Body of pancreas (tissue), 4 donors: Measurements from ENCODE around the gene TRMT6. TPM values are rescaled to one million over a fixed set of nuclear protein-coding genes. Genes with fewer than 3 reads are reported as not detected.

Experiments used
- ATAC-seq: fragments of 150-250 bp; one replicate; pipeline ENCODE4 v1.9.1; 2016
- DNase-seq, 4 donors: peaks; one replicate each; pipeline ENCODE4 v3.0.0-alpha.2; 2019
- H3K27ac ChIP-seq, 4 donors: fragments of 200-600 bp; sonication (generic); 1 replicate in 3 of 4; 2 replicates in 1 of 4; pipeline versions ENCODE4 v1.5.1 to v1.6.1; 2016 to 2019; ENCODE audit warnings: mild to moderate bottlenecking in 1 of 4, mixed read lengths in 1 of 4, moderate library complexity in 1 of 4
- H3K27me3 ChIP-seq, 2 donors: fragments of 200-600 bp; sonication (generic); one replicate each; pipeline ENCODE4 v1.6.0; 2016; ENCODE audit warnings: mild to moderate bottlenecking in 1 of 2
- H3K36me3 ChIP-seq, 2 donors: fragments of 200-600 bp; sonication (generic); replicated peaks in 1 of 2; 2 replicates each; pipeline ENCODE4 v1.5.1; 2016; ENCODE audit warnings: low read depth in 2 of 2; ENCODE audit not compliant: insufficient read depth in 1 of 2
- H3K4me1 ChIP-seq: fragments of 200-600 bp; sonication (generic); one replicate; pipeline ENCODE4 v1.6.0; 2016
- H3K4me3 ChIP-seq, 2 donors: fragments of 200-600 bp; sonication (generic); 1 replicate in 1 of 2; 2 replicates in 1 of 2; pipeline ENCODE4 v1.5.1; 2016 to 2019
- H3K9me3 ChIP-seq, 3 donors: fragments of 200-600 bp; sonication (generic); 1 replicate in 2 of 3; 2 replicates in 1 of 3; pipeline ENCODE4 v1.5.1; 2016
- POLR2A ChIP-seq, 3 donors: fragments of 450-650 bp; IDR thresholded peaks; one replicate each; pipeline ENCODE4 v1.6.1; 2016; ENCODE audit warnings: antibody characterized with exemption in 3 of 3, mild to moderate bottlenecking in 2 of 3
- WGBS, 2 donors: methylation state at CpG; one replicate each; pipeline ENCODE4 v1.1.5; 2017; 5-methylcytosine and 5-hydroxymethylcytosine counted together
- intact Hi-C: fragments of 100-400 bp; cut with DNase I; formaldehyde crosslinking; loops from one replicate; pipeline ENCODE4 v1.15.1; 2023
- total RNA-seq, 2 donors: library from RNA; depleted of rRNA; stranded (reverse); fragments of >200 nt; gene quantifications; one replicate each; pipeline ENCODE4 v1.1.0, GENCODE V29; 2016
- TF ChIP-seq, protein P1 (sequence below), 7 experiments: fragments of 450-650 bp in 4 of 7; fragments of 200-600 bp in 3 of 7; sonication (generic) in 3 of 7; IDR thresholded peaks; one replicate each; pipeline ENCODE4 v1.5.1; 2016 to 2019; ENCODE audit warnings: antibody characterized with exemption in 7 of 7

Gene TRMT6
- total RNA-seq, 2 donors from 2014 or later: 5.2 to 8.6 TPM

- WGBS, 2 donors: 47 to 50% methylated on average over 1 of the region's 1 CpG
- intact Hi-C loops: no loop called here
- no peak for TF ChIP-seq POLR2A (IDR thresholded peaks at IDR 0.05)
- TF ChIP-seq, protein P1, sequence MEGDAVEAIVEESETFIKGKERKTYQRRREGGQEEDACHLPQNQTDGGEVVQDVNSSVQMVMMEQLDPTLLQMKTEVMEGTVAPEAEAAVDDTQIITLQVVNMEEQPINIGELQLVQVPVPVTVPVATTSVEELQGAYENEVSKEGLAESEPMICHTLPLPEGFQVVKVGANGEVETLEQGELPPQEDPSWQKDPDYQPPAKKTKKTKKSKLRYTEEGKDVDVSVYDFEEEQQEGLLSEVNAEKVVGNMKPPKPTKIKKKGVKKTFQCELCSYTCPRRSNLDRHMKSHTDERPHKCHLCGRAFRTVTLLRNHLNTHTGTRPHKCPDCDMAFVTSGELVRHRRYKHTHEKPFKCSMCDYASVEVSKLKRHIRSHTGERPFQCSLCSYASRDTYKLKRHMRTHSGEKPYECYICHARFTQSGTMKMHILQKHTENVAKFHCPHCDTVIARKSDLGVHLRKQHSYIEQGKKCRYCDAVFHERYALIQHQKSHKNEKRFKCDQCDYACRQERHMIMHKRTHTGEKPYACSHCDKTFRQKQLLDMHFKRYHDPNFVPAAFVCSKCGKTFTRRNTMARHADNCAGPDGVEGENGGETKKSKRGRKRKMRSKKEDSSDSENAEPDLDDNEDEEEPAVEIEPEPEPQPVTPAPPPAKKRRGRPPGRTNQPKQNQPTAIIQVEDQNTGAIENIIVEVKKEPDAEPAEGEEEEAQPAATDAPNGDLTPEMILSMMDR (IDR thresholded peaks at IDR 0.05): no peak
- no peaks in the 10 kb centered on the region for H3K9me3 ChIP-seq
- no peak overlapping the region for H3K4me3 ChIP-seq
- no peak overlapping the region for H3K27ac ChIP-seq
- no peaks in the 10 kb centered on the region for H3K4me1 ChIP-seq
- H3K36me3 ChIP-seq: no peaks in the 10 kb centered on the region
- ATAC-seq: no peak
- no peak for DNase-seq
- no peaks in the 10 kb centered on the region for H3K27me3 ChIP-seq
Measured at GRCh38 chr20:5899444-5899843, 50.9 kb downstream of the TRMT6 start.

DNA sequence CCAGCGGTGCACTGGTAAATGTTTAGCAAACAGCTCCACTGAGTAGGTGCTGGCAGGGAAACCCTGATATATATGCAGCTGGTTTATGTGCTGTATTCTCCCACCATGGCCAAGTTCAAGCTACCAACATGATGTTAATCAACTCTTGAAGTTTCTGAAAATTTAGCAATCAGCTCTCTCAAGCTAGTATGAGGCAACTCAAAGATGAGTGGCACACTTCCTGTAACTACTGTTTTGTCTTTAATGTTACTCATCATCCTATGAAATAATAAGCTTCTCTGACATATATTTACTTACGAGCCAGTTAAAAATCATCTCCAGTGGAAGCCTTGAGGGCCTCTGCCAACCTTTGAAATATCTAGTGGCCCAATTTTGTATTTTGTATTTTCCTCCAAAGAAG, 54.7 kb downstream of the TRMT6 start:
- ATAC-seq: no peak

DNA sequence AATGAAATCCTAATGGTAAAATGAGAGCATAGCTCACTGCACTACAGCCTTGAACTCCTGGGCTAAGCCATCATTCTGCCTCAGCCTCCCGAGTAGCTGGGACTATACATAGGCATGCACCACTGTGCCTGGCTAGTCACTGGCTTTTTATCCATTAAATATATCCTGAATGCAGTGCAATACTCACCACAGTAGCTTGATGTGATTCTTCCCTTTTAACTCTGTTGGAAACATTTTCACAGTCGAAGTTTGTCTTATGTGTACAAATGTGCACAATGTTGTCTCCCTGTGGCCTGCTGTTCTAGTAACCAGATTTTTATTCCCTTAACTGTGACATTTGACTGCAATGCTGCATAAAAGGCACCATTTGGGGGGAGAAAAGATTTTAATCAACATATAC, 56.7 kb downstream of the TRMT6 start:
- TF ChIP-seq, protein P1 (IDR thresholded peaks at IDR 0.05): no peak
- TF ChIP-seq POLR2A (IDR thresholded peaks at IDR 0.05): no peak
- no peak for ATAC-seq
- H3K4me1 ChIP-seq: no peaks in the 10 kb centered on the region
- no peaks in the 10 kb centered on the region for H3K9me3 ChIP-seq
- no peak for DNase-seq
- WGBS, 2 donors: 75 to 93% methylated on average over 2 of the region's 2 CpGs
- intact Hi-C loops: no loop called here
- H3K4me3 ChIP-seq: no peak overlapping the region
- H3K36me3 ChIP-seq: no peaks in the 10 kb centered on the region
- H3K27ac ChIP-seq: no peak overlapping the region
- no peaks in the 10 kb centered on the region for H3K27me3 ChIP-seq

More for the DNA sequence above, 54.7 kb downstream of the TRMT6 start:
- Histone ChIP-seq H3K36me3 (no peaks in the 10 kb centered on the region), H3K27me3 (no peaks in the 10 kb centered on the region), H3K4me1 (no peaks in the 10 kb centered on the region), H3K4me3 (no peak overlapping the region), H3K27ac (no peak overlapping the region), H3K9me3 (no peaks in the 10 kb centered on the region)
- intact Hi-C loops: no loop called here
- WGBS, 2 donors: 52 to 56% methylated on average over 2 of the region's 2 CpGs
- DNase-seq: peak in 3 of 4 donors; percentile 2 to 38 (median 31)
- TF ChIP-seq, protein P1 (IDR thresholded peaks at IDR 0.05): no peak
- no peak for TF ChIP-seq POLR2A (IDR thresholded peaks at IDR 0.05)

- TF ChIP-seq, protein P1 (IDR thresholded peaks at IDR 0.05): no peak
- no peak for TF ChIP-seq POLR2A (IDR thresholded peaks at IDR 0.05)
- WGBS, 2 donors: 63 to 68% methylated on average over 3 of the region's 3 CpGs
- no peaks in the 10 kb centered on the region for H3K36me3 ChIP-seq
Measured at GRCh38 chr20:5893052-5893451, 57.3 kb downstream of the TRMT6 start.

GRCh38 chr20:5890773-5891441, 59.4 kb downstream of the TRMT6 start:
- no peak for TF ChIP-seq POLR2A (IDR thresholded peaks at IDR 0.05)
- TF ChIP-seq, protein P1 (IDR thresholded peaks at IDR 0.05): no peak
- H3K27me3 ChIP-seq: no peaks in the 10 kb centered on the region
- 65 to 83% methylated on average over 10 of the region's 10 CpGs for WGBS, 2 donors
- DNase-seq: no peak
- no peaks in the 10 kb centered on the region for H3K9me3 ChIP-seq
- no peak overlapping the region for H3K27ac ChIP-seq
- H3K36me3 ChIP-seq: no peaks in the 10 kb centered on the region
- H3K4me3 ChIP-seq: no peak overlapping the region
- intact Hi-C loops: no loop called here
- H3K4me1 ChIP-seq: no peaks in the 10 kb centered on the region
- no peak for ATAC-seq

More at GRCh38 chr20:5893052-5893451, 57.3 kb downstream of the TRMT6 start:
- no peak overlapping the region for H3K4me3 ChIP-seq
- H3K4me1 ChIP-seq: no peaks in the 10 kb centered on the region
- ATAC-seq (no peak), DNase-seq (no peak)
- intact Hi-C loops: no loop called here
- no peak overlapping the region for H3K27ac ChIP-seq
- H3K9me3 ChIP-seq: no peaks in the 10 kb centered on the region
- no peaks in the 10 kb centered on the region for H3K27me3 ChIP-seq
